GM12875 (cell line): Measurements from ENCODE around the gene RDH5.

Experiments used
- H3K4me3 ChIP-seq: one replicate; pipeline ENCODE4 v1.5.1; 2011; ENCODE audit warnings: low read depth, low read length, control low read depth
- TF ChIP-seq, protein P1 (sequence below): IDR thresholded peaks from 2 replicates; pipeline ENCODE4 v1.5.1; 2011; ENCODE audit warnings: low read depth, mild to moderate bottlenecking, control low read depth, inconsistent platforms, low read length, moderate library complexity, borderline replicate concordance; ENCODE audit not compliant: insufficient read depth

Gene RDH5

DNA sequence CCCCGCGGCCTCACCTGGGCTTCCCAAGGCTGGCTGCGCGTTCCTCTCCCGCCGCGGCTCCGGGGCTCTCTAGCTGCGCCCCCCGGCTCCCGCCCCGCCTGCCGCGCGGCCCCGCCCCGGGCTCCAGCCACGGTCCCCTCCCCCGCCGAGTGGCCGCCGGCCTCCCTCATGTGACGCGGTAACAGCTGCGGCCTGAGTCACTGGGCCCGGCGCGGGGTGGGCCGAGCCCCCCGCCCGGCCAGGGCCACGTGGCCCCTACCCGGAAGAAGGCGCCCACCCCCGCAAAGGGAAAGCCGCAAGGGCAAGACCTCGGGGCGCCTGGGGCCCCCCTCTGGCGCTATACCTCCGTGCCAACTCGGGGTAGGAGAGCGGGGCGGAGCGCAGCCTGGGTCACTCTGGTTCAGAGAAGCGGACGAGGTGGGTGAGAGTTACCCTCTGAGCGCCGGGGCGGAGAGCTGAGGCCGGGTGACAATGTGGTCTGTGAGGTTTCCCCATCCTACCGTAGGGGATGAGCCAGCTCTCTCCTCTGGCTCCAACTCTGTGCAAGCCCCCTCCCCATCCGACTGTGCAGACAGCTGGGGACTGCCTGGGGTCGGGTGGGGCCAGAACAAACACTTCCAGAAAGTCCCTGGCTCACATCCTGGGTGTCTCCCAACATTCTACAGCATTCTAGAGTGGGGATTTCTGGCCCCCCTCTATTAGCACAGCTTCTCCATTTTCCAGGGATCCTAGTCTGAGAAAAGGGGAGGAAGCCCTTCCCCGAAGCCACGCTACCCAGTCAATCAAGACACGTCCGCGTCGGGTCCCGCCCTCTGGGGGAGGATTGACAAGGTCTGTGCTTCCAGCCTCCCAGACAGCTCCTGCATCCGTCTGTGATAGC, 9.0 kb downstream of the RDH5 start, which contains the start of gene CD63:
CD63 (minus strand) TSS at position 71 of the 880 bp plus-strand sequence. CDS start 668 bp downstream, outside the sequence.
- TF ChIP-seq, protein P1, sequence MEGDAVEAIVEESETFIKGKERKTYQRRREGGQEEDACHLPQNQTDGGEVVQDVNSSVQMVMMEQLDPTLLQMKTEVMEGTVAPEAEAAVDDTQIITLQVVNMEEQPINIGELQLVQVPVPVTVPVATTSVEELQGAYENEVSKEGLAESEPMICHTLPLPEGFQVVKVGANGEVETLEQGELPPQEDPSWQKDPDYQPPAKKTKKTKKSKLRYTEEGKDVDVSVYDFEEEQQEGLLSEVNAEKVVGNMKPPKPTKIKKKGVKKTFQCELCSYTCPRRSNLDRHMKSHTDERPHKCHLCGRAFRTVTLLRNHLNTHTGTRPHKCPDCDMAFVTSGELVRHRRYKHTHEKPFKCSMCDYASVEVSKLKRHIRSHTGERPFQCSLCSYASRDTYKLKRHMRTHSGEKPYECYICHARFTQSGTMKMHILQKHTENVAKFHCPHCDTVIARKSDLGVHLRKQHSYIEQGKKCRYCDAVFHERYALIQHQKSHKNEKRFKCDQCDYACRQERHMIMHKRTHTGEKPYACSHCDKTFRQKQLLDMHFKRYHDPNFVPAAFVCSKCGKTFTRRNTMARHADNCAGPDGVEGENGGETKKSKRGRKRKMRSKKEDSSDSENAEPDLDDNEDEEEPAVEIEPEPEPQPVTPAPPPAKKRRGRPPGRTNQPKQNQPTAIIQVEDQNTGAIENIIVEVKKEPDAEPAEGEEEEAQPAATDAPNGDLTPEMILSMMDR = no peak

DNA sequence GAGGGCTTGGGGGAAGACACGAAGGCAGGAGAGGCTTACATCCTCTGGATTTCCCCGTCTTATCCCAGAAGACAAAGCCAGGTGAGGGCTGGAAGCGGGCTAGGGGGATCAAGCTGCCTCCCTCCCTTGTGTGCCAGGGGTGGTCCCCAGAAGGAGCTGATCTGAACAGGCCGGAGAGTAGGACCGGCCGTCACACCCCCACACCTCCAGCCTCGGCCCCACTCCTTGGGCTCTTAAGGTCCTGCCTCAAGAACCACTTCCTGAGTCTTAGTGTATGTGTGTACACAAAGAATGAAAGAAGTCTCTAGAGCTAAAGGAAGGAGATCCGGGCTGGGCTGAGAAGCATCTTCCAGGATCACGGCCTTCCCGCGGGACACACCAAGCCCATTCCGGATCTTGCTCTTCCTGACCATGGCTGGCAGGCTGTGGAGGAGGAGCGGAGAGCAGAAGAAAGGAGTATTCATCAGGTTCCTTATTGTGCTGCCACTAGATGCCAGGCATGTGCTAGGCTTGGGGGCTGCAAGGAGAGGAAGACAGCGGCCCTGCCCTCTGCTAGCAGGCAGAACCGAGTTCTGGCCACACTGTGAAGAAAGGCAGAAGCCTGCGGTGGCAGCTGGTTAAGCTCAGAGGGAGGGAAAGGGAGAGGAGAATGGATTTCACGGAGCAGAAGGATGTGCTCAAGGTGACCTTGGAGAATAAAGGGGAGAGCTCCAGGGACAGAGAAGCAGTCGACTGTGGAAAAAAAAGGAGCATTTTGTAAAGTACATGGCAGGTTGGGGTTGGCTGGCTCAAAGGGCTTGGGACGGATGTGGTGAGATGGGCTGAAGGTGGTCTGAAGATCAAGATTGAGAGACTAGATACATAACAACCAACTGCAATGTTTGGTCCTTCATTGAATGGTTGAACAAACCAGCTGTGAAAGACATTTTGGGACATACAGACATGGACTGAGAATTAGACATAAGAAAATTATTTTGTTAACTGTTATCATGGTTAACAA, 9.9 kb downstream of the RDH5 start:
- TF ChIP-seq, protein P1 = no peak
- peak overlapping the region; percentile 89 for H3K4me3 ChIP-seq

More for the DNA sequence above, 9.0 kb downstream of the RDH5 start, which contains the start of gene CD63:
- H3K4me3 ChIP-seq = peak within 1 kb of the TSS; percentile 89

GRCh38 chr12:55732288-55732687, 12.1 kb downstream of the RDH5 start:
- no peak overlapping the region for H3K4me3 ChIP-seq
- TF ChIP-seq, protein P1 = no peak

DNA sequence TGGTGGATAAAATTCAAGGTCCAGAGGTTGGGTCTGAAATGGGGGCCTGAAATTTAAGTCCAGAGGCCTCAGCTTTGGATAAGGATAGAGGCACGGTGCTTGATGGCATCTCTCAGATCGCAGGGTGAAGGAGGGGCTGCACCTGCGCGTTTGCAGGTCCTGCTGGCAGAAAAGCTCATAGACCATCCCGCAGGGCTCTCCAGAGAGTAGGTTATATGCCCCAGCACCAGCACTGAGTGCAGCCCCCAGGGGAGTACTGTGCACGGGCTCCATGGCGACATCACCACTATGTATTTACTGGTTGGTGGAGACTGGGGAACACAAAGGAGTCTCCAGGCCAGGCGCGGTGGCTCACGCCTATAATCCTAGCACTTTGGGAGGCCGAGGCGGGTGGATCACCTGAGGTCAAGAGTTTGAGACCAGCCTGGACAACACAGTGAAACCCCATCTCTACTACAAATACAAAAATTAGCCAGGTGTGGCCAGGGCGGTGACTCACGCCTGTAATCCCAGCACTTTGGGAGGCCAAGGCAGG, 12.9 kb downstream of the RDH5 start:
- TF ChIP-seq, protein P1 = no peak
- no peak overlapping the region for H3K4me3 ChIP-seq

GRCh38 chr12:55733858-55734257, 13.7 kb downstream of the RDH5 start:
- TF ChIP-seq, protein P1 = no peak

GRCh38 chr12:55734595-55734994, 14.4 kb downstream of the RDH5 start:
- TF ChIP-seq, protein P1 = no peak
- no peak overlapping the region for H3K4me3 ChIP-seq

More at GRCh38 chr12:55733858-55734257, 13.7 kb downstream of the RDH5 start:
- no peak overlapping the region for H3K4me3 ChIP-seq
